ENCODE results near the gene CELSR2.

GRCh38 chr1:109243860-109244552 is 5.3 kb upstream of the CELSR2 start:
- TF ChIP-seq EZH2 (IDR thresholded peaks at IDR 0.05; ENCODE audit: low read depth, unreplicated experiment): no peak
- no peak for TF ChIP-seq POLR2AphosphoS5 (IDR thresholded peaks at IDR 0.05; ENCODE audit: low read depth)
- no peak for TF ChIP-seq CTCF (conservative IDR thresholded peaks at IDR 0.05; ENCODE audit: low read depth in 2 of 2)
- TF ChIP-seq CREB1 (CRISPR knock-in tag; IDR thresholded peaks at IDR 0.05; ENCODE audit: low read depth): no peak
